Left lung (tissue), 10 donors: Measurements from ENCODE around the gene GPR148. TPM values are rescaled to one million over a fixed set of nuclear protein-coding genes. Genes with fewer than 3 reads are reported as not detected.

Experiments used
- ATAC-seq: fragments of 200-7000 bp; cut with Tn5 transposase; one replicate; pipeline ENCODE4 v1.9.1; 2020; ENCODE audit warnings: moderate library complexity
- DNase-seq, 4 donors: peaks; one replicate each; pipeline ENCODE4 v3.0.0-alpha.2; 2013 to 2020
- H3K27ac ChIP-seq, 2 donors: fragments of 200-600 bp; sonication (generic) in 1 of 2; one replicate each; pipeline versions ENCODE4 v1.5.0 to v1.8.0; 2020 to 2021
- H3K27me3 ChIP-seq, 2 donors: fragments of 200-600 bp; sonication (generic) in 1 of 2; one replicate each; pipeline versions ENCODE4 v1.5.0 to v1.8.0; 2020 to 2021
- H3K36me3 ChIP-seq, 2 donors: fragments of 200-600 bp; sonication (generic) in 1 of 2; one replicate each; pipeline versions ENCODE4 v1.5.0 to v1.8.0; 2020 to 2021
- H3K4me1 ChIP-seq, 2 donors: fragments of 200-600 bp; one replicate each; pipeline ENCODE4 v1.8.0; 2021
- H3K4me3 ChIP-seq, 2 donors: fragments of 200-600 bp; sonication (generic) in 1 of 2; one replicate each; pipeline versions ENCODE4 v1.5.0 to v1.8.0; 2020 to 2021; ENCODE audit warnings: mild to moderate bottlenecking in 1 of 2
- H3K9me3 ChIP-seq, 2 donors: fragments of 200-600 bp; sonication (generic) in 1 of 2; one replicate each; pipeline versions ENCODE4 v1.5.0 to v1.8.0; 2020 to 2021
- intact Hi-C, 2 donors: fragments of 100-400 bp; cut with DNase I; formaldehyde crosslinking; loops; one replicate each; pipeline versions ENCODE4 v1.11.2 to v1.14.2; 2022
- polyA plus RNA-seq, 6 donors: library from polyadenylated mRNA; unstranded; fragments of 120-200 nt; gene quantifications; one replicate each; pipeline ENCODE4 v1.2.1, GENCODE V29; 2013; ENCODE audit not compliant: insufficient read length in 6 of 6
- total RNA-seq, 2 donors: library from RNA; stranded (reverse); fragmentation: NEBNext Ultra II Directional; extraction: Animal tissue kit (Norgen Biotek cat#: 25700); gene quantifications; one replicate each; pipeline ENCODE4 v1.2.1, GENCODE V29; 2021
- TF ChIP-seq, protein P1 (sequence below), 2 donors: fragments of 200-600 bp; sonication (generic) in 1 of 2; IDR thresholded peaks; one replicate each; pipeline versions ENCODE4 v1.5.0 to v1.8.0; 2021; ENCODE audit warnings: antibody characterized with exemption in 2 of 2
- donor health status: DM: no; HTN: yes; CAD: no.
- donor health status: DM: no; HTN: no; CAD: no.

The GPR148 gene
- total and polyA plus RNA-seq, 8 donors: not detected

DNA sequence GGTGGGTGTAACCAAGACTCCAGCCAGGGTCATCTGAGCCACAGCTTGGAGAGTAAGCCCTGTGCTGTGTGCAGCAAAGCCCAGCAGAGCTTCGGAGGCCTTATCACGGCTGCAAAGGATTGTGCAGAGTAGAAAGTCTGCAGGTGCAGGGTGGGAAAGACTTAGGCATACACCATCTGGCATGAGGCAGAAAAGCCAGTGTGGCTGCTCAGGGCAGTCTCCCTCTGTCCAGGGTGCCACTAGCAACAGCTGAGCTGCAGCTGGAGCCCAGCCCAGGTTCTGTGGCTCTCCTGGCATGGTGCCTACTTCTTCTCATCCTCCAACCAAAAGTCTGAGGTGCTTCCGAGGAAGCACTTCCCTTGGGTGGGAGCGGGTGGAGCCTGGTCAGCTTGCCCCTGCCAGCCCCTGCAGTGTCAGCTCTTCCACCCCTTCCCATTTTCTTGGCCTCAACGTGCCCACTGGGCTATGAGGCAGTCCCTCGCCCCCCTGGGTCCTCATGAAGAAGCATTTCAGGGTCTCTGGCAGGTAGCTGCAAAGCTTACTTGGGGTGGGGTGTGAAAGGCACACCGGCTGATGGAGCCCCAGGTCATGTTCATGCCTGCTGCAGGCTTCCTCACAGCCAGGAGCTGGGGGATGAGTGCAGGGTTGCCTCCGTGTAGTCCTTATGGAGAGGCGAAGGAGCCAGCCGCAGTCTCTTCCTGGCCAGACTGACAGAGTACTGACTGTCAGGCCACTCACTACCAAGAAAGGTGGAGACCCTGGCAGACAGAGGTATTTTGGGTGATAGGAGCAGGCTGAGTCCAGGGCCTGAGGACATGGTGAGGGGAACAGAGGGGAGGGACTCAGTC is 31.3 kb downstream of the GPR148 start:
- no peak for ATAC-seq
- H3K27me3 ChIP-seq: peaks cover 17 to 78% of the 10 kb centered on the region in 2 donors
- no peaks in the 10 kb centered on the region for H3K4me1 ChIP-seq
- no peak overlapping the region for H3K27ac ChIP-seq
- TF ChIP-seq, protein P1, sequence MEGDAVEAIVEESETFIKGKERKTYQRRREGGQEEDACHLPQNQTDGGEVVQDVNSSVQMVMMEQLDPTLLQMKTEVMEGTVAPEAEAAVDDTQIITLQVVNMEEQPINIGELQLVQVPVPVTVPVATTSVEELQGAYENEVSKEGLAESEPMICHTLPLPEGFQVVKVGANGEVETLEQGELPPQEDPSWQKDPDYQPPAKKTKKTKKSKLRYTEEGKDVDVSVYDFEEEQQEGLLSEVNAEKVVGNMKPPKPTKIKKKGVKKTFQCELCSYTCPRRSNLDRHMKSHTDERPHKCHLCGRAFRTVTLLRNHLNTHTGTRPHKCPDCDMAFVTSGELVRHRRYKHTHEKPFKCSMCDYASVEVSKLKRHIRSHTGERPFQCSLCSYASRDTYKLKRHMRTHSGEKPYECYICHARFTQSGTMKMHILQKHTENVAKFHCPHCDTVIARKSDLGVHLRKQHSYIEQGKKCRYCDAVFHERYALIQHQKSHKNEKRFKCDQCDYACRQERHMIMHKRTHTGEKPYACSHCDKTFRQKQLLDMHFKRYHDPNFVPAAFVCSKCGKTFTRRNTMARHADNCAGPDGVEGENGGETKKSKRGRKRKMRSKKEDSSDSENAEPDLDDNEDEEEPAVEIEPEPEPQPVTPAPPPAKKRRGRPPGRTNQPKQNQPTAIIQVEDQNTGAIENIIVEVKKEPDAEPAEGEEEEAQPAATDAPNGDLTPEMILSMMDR (IDR thresholded peaks at IDR 0.05): no peak
- H3K36me3 ChIP-seq: no peaks in the 10 kb centered on the region
- no peak overlapping the region for H3K4me3 ChIP-seq
- DNase-seq: peak in 1 of 4 donors; percentile 51
- intact Hi-C loops: no loop called here
- H3K9me3 ChIP-seq: no peaks in the 10 kb centered on the region

DNA sequence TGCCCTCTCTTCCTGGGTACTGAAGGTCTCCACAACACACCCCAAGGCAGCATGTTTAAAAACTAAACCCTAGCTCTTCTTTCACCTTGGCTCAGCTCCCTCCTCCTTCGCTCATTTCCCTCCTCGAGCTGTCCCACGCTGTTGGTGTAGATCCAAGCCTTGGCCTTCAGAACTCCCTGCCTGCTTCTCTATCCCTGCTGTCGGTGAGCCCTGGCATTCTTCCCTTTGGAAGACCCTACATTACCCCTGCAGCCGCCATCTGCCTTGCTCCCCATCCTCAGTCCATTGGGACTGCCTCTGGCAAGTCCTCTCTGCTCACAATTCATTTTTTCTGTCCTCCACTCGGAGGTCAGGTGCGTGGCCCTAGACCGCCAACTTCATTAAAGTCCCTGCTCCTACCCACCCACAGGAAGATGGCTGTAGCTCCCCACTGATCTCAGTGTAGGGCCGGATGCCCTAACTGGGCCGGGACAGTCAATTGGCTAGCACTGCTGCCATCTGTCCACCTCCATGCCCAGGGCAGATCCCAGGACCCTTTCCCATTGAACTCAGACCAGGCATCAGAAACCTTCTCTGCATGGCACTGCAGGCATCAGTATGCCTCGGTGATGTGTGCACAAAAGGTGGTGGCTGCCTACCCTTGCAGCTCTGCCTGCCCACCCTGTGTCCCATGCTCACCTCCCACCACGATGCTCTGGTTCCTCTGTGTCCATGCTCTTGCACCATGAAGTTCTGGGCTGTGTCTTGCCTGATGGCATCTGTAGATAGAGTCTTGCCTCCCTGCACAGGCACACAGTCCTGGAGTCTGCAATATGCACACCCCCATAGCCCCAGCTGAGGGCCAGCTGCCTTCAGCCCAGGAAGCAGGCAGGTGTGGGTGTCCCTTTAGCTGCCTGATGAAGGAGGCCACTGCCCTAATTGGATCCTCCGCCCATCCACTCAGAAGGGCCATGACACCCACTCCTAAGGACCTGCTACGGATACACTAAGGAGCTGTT is 32.2 kb downstream of the GPR148 start:
- no peak overlapping the region for H3K4me3 ChIP-seq
- H3K27me3 ChIP-seq: peaks cover 9 to 70% of the 10 kb centered on the region in 2 donors
- intact Hi-C loops: no loop called here
- H3K4me1 ChIP-seq: no peaks in the 10 kb centered on the region
- DNase-seq (peak in 1 of 4 donors; percentile 31), ATAC-seq (no peak)
- H3K36me3 ChIP-seq: no peaks in the 10 kb centered on the region
- H3K9me3 ChIP-seq: no peaks in the 10 kb centered on the region
- no peak overlapping the region for H3K27ac ChIP-seq
- TF ChIP-seq, protein P1 (IDR thresholded peaks at IDR 0.05): no peak

DNA sequence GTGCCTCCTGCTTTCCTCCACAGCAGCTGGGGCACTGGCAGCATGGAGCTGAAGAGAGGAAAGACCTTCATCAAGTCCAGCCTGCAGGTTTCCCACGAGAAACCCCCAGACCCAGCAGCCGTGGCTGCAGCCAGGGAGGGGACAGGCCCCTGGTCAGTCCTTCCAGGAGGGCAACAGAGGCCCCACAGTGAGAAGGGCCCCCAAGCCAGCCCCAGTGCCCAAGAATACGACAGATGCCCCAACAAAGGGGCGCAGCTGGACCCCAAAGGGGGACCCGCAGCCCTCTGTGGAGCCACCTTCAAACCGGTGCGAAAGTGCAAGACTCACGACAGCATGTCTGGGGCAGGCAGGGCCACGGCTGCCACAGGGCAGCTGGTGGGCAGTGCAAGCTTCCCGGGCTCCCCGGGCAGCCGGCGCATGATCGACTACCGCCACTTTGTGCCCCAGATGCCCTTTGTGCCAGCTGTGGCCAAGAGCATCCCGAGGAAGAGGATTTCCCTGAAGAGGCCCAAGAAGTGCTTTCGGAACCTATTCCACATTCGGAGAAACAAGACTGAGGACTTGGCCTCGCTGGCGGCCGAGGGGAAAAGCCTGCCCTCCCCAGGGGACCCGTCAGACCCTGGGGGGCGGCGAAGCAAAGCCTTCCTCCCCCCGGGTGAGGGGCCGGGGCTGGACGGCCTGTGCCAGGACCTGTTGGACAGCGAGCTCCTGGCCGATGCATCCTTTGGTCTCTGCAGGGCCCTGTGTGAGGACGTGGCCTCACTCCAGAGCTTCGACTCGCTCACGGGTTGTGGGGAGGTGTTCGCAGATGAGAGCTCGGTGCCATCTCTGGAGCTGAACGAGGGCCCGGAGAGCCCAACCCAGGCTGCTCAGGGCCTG is 33.4 kb downstream of the GPR148 start:
- Histone ChIP-seq H3K27me3 (peaks cover 0 to 58% of the 10 kb centered on the region in 2 donors), H3K4me1 (no peaks in the 10 kb centered on the region), H3K27ac (no peak overlapping the region), H3K9me3 (no peaks in the 10 kb centered on the region), H3K4me3 (no peak overlapping the region), H3K36me3 (no peaks in the 10 kb centered on the region)
- ATAC-seq (no peak), DNase-seq (peak in 1 of 4 donors; percentile 75)
- TF ChIP-seq, protein P1 (IDR thresholded peaks at IDR 0.05): no peak
- intact Hi-C loops: no loop called here

DNA sequence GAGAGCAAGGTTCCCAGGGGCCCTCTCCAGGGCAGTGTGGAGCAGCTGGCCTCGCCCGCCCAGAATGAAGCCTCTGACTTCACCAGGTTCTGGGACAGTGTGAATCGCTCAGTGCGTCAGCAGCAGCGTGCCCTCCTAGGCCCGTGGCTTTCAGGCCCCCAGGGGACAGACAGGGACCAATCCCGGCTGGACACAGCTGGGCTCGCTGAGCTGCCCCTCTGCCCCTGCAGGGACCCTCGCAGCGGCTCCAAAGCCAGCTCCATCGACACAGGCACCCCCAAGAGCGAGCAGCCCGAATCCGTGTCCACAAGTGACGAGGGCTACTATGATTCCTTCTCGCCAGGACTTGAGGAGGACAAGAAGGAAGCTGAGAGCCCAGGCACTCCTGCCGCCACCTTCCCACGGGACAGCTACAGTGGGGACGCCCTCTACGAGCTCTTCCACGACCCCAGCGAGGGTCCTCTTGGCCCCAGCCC is 34.1 kb downstream of the GPR148 start:
- no peaks in the 10 kb centered on the region for H3K4me1 ChIP-seq
- no peak for ATAC-seq
- peaks cover 0 to 54% of the 10 kb centered on the region in 2 donors for H3K27me3 ChIP-seq
- TF ChIP-seq, protein P1 (IDR thresholded peaks at IDR 0.05): no peak
- intact Hi-C loops: no loop called here
- no peak for DNase-seq
- H3K36me3 ChIP-seq: no peaks in the 10 kb centered on the region
- no peaks in the 10 kb centered on the region for H3K9me3 ChIP-seq
- H3K27ac ChIP-seq: no peak overlapping the region
- no peak overlapping the region for H3K4me3 ChIP-seq
